HepG2 (cell line): ENCODE data around the gene NRSN2. TPM values are rescaled to one million over a fixed set of nuclear protein-coding genes. Genes with fewer than 3 reads are reported as not detected.

Experiments used
- CBFB ChIP-seq: sonication (generic); formaldehyde crosslinking; IDR thresholded peaks from 2 replicates; pipeline ENCODE4 v1.4.0; 2020; ENCODE audit warnings: missing genetic modification reagents
- ETV6 ChIP-seq: sonication (generic); formaldehyde crosslinking; conservative IDR thresholded peaks from 2 replicates; pipeline ENCODE4 v1.4.0; 2020; ENCODE audit warnings: missing genetic modification reagents
- GATAD2A ChIP-seq: IDR thresholded peaks from 2 replicates; pipeline ENCODE4 v1.6.1; 2016
- ISL2 ChIP-seq: sonication (generic); formaldehyde crosslinking; IDR thresholded peaks from 2 replicates; pipeline ENCODE4 v1.5.0; 2020; ENCODE audit warnings: missing genetic modification reagents
- JDP2 ChIP-seq: sonication (generic); formaldehyde crosslinking; IDR thresholded peaks from 2 replicates; pipeline ENCODE4 v1.8.1; 2022; ENCODE audit warnings: missing genetic modification reagents, borderline replicate concordance
- KAT7 ChIP-seq: IDR thresholded peaks from 2 replicates; pipeline ENCODE4 v1.6.1; 2018; ENCODE audit warnings: borderline replicate concordance, missing compliant biosample characterization
- KDM2A ChIP-seq: sonication (generic); formaldehyde crosslinking; IDR thresholded peaks from 2 replicates; pipeline ENCODE4 v1.4.0; 2020; ENCODE audit warnings: low read depth, missing genetic modification reagents, borderline replicate concordance
- KLF16 ChIP-seq, 2 experiments: sonication (generic) in 1 of 2; formaldehyde crosslinking in 1 of 2; IDR thresholded peaks; 2 replicates each; pipeline versions ENCODE4 v1.6.1 to v1.8.0; 2016 to 2023; ENCODE audit warnings: missing genetic modification reagents in 2 of 2, missing compliant biosample characterization in 1 of 2
- NR3C1 ChIP-seq: sonication (generic); formaldehyde crosslinking; IDR thresholded peaks from 2 replicates; pipeline ENCODE4 v1.4.0; 2020; ENCODE audit warnings: missing genetic modification reagents
- PAX8 ChIP-seq: sonication (generic); formaldehyde crosslinking; IDR thresholded peaks from 2 replicates; pipeline ENCODE4 v1.8.0; 2022; ENCODE audit warnings: mild to moderate bottlenecking, missing genetic modification reagents, borderline replicate concordance
- PITX1 ChIP-seq: sonication (generic); formaldehyde crosslinking; IDR thresholded peaks from 2 replicates; pipeline ENCODE4 v1.5.1; 2020; ENCODE audit warnings: mild to moderate bottlenecking, missing genetic modification reagents
- SIN3A ChIP-seq: IDR thresholded peaks from 2 replicates; pipeline ENCODE4 v1.6.1; 2011; ENCODE audit warnings: low read depth, mild to moderate bottlenecking, control low read depth, low read length, borderline replicate concordance
- SMARCC2 ChIP-seq: fragments of 450-650 bp; IDR thresholded peaks from 2 replicates; pipeline ENCODE4 v1.6.1; 2017; ENCODE audit warnings: antibody characterized with exemption, mild to moderate bottlenecking
- TCF12 ChIP-seq, 2 experiments: fragments of 450-650 bp in 1 of 2; sonication (generic) in 1 of 2; formaldehyde crosslinking in 1 of 2; IDR thresholded peaks; 2 replicates each; pipeline versions ENCODE4 v1.6.1 to v1.8.0; 2017 to 2022; ENCODE audit warnings: antibody characterized with exemption in 1 of 2, mild to moderate bottlenecking in 1 of 2, missing genetic modification reagents in 1 of 2, moderate library complexity in 1 of 2
- ZNF326 ChIP-seq: sonication (generic); formaldehyde crosslinking; IDR thresholded peaks from 2 replicates; pipeline ENCODE4 v1.4.0; 2020; ENCODE audit warnings: missing genetic modification reagents, borderline replicate concordance
- ZNF350 ChIP-seq: sonication (generic); formaldehyde crosslinking; IDR thresholded peaks from 2 replicates; pipeline ENCODE4 v1.4.0; 2020; ENCODE audit warnings: mild to moderate bottlenecking, low read depth, missing genetic modification reagents, borderline replicate concordance
- ZNF841 ChIP-seq: sonication (generic); formaldehyde crosslinking; IDR thresholded peaks from 2 replicates; pipeline ENCODE4 v1.8.1; 2023; ENCODE audit warnings: missing genetic modification reagents, borderline replicate concordance
- ZSCAN20 ChIP-seq: sonication (generic); formaldehyde crosslinking; IDR thresholded peaks from 2 replicates; pipeline ENCODE4 v1.4.0; 2020; ENCODE audit warnings: missing genetic modification reagents, mild to moderate bottlenecking, borderline replicate concordance
- polyA plus RNA-seq, 8 experiments: library from polyadenylated mRNA; depleted of rRNA in 3 of 8; stranded (reverse) in 7 of 8; unstranded in 1 of 8; fragments of >200 nt; fragmentation: Illumina TruSeq in 4 of 8; extraction: Trizol in 4 of 8; gene quantifications; 2 replicates each; pipeline versions ENCODE4 v1.2.1 to v1.2.3, GENCODE V29; 2011 to 2016; ENCODE audit warnings: low read depth in 4 of 8, missing spikeins in 1 of 8, mixed read lengths in 1 of 8; ENCODE audit not compliant: insufficient read depth in 1 of 8
- total RNA-seq, 5 experiments: library from RNA; depleted of rRNA; stranded (reverse); fragments of >200 nt; fragmentation: Illumina TruSeq; extraction: Trizol; gene quantifications; 2 replicates each; pipeline ENCODE4 v1.2.3, GENCODE V29; 2016; ENCODE audit warnings: low read depth in 1 of 5
- TF ChIP-seq, protein P1 (sequence below): sonication (generic); formaldehyde crosslinking; IDR thresholded peaks from 2 replicates; pipeline ENCODE4 v1.5.0; 2020; ENCODE audit warnings: mild to moderate bottlenecking, missing genetic modification reagents, borderline replicate concordance
- TF ChIP-seq, protein P2 (sequence below): sonication (generic); formaldehyde crosslinking; IDR thresholded peaks from 2 replicates; pipeline ENCODE4 v1.4.0; 2020; ENCODE audit warnings: mild to moderate bottlenecking, missing genetic modification reagents
- TF ChIP-seq, protein P3 (sequence below): sonication (generic); formaldehyde crosslinking; IDR thresholded peaks from 2 replicates; pipeline ENCODE4 v1.4.0; 2020; ENCODE audit warnings: missing genetic modification reagents, borderline replicate concordance
- TF ChIP-seq, protein P4 (sequence below): IDR thresholded peaks from 2 replicates; pipeline ENCODE4 v1.6.1; 2016

The NRSN2 gene
- total and polyA plus RNA-seq, 2 of the 13 experiments (the other 11 are each of a cell fraction or from before 2014, with no cell fraction given), result 32.3 to 49.4 TPM

DNA sequence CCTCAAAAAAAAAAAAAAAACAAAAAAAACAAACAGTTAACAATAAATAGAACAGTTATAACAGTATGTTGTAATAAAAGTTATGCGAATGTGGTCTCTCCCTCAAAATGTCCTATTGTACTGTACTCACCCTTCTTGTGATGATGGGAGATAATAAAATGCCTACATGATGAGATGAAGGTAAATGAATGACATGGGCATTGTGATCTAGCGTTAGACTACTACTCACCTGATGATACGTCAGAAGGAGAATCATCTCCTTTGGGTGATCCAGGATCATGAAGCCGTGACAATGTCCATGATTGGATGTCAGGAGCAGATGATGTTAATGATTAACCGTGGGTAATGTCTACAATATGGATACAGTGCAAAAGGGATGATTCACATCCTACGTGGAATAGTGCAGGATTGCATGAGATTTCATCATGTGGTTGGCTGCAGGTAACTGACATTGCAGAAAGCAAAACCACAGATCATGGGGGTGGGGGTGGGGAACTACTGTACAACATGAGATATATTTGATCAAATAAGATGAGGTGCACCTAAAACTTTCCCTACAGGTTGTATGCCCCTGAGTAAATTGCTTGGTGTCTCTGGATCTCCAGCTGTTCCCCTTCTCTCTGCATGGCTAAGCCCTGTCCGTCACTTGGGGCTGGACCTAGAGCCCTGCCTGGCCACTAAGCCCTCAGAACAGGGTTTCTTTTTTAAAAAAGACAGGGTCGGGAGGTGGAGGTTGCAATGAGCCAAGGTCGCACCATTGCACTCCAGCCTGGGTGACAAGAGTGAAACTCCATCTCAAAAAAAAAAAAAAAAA is 55.0 kb downstream of the NRSN2 start (continued):
- TF ChIP-seq NR3C1 (CRISPR knock-in tag), result no peak
- TF ChIP-seq ISL2, result peak; percentile 82; the same call in 1 of the 2 replicates
- no peak; the same call in 1 of the 2 replicates for TF ChIP-seq PITX1 (CRISPR knock-in tag)
- TF ChIP-seq, protein P1, sequence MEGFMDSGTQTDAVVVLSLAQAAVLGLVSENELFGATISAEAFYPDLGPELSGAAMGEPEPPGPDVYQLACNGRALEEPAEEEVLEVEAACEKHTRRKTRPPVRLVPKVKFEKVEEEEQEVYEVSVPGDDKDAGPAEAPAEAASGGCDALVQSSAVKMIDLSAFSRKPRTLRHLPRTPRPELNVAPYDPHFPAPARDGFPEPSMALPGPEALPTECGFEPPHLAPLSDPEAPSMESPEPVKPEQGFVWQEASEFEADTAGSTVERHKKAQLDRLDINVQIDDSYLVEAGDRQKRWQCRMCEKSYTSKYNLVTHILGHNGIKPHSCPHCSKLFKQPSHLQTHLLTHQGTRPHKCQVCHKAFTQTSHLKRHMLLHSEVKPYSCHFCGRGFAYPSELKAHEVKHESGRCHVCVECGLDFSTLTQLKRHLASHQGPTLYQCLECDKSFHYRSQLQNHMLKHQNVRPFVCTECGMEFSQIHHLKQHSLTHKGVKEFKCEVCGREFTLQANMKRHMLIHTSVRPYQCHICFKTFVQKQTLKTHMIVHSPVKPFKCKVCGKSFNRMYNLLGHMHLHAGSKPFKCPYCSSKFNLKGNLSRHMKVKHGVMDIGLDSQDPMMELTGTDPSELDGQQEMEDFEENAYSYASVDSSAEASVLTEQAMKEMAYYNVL (CRISPR knock-in tag), result peak; percentile 48; the same call in 1 of the 2 replicates
- TF ChIP-seq CBFB (CRISPR knock-in tag), result peak; percentile 98
- TF ChIP-seq ETV6 (CRISPR knock-in tag), result peak; percentile 42; the same call in 1 of the 2 replicates
- TF ChIP-seq, protein P2, sequence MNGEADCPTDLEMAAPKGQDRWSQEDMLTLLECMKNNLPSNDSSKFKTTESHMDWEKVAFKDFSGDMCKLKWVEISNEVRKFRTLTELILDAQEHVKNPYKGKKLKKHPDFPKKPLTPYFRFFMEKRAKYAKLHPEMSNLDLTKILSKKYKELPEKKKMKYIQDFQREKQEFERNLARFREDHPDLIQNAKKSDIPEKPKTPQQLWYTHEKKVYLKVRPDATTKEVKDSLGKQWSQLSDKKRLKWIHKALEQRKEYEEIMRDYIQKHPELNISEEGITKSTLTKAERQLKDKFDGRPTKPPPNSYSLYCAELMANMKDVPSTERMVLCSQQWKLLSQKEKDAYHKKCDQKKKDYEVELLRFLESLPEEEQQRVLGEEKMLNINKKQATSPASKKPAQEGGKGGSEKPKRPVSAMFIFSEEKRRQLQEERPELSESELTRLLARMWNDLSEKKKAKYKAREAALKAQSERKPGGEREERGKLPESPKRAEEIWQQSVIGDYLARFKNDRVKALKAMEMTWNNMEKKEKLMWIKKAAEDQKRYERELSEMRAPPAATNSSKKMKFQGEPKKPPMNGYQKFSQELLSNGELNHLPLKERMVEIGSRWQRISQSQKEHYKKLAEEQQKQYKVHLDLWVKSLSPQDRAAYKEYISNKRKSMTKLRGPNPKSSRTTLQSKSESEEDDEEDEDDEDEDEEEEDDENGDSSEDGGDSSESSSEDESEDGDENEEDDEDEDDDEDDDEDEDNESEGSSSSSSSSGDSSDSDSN (CRISPR knock-in tag), result no peak
- TF ChIP-seq, protein P3, sequence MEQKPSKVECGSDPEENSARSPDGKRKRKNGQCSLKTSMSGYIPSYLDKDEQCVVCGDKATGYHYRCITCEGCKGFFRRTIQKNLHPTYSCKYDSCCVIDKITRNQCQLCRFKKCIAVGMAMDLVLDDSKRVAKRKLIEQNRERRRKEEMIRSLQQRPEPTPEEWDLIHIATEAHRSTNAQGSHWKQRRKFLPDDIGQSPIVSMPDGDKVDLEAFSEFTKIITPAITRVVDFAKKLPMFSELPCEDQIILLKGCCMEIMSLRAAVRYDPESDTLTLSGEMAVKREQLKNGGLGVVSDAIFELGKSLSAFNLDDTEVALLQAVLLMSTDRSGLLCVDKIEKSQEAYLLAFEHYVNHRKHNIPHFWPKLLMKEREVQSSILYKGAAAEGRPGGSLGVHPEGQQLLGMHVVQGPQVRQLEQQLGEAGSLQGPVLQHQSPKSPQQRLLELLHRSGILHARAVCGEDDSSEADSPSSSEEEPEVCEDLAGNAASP (CRISPR knock-in tag), result peak; percentile 86
- no peak for TF ChIP-seq TCF12 (IDR thresholded peaks at IDR 0.05)
- no peak for TF ChIP-seq TCF12 (CRISPR knock-in tag; IDR thresholded peaks at IDR 0.05)
- TF ChIP-seq KDM2A (CRISPR knock-in tag), result peak; percentile 69
- TF ChIP-seq PAX8 (CRISPR knock-in tag), result no peak
- peak; percentile 92 for TF ChIP-seq GATAD2A (CRISPR knock-in tag)
- 0 out of 2 replicates have a peak, but pooled peaks have one; percentile 35 for TF ChIP-seq SIN3A
- TF ChIP-seq, protein P4, sequence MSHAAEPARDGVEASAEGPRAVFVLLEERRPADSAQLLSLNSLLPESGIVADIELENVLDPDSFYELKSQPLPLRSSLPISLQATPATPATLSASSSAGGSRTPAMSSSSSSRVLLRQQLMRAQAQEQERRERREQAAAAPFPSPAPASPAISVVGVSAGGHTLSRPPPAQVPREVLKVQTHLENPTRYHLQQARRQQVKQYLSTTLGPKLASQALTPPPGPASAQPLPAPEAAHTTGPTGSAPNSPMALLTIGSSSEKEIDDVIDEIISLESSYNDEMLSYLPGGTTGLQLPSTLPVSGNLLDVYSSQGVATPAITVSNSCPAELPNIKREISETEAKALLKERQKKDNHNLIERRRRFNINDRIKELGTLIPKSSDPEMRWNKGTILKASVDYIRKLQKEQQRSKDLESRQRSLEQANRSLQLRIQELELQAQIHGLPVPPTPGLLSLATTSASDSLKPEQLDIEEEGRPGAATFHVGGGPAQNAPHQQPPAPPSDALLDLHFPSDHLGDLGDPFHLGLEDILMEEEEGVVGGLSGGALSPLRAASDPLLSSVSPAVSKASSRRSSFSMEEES (CRISPR knock-in tag), result peak; percentile 95
- peak; percentile 19; the same call in 1 of the 2 replicates for TF ChIP-seq ZNF350 (CRISPR knock-in tag)
- TF ChIP-seq SMARCC2, result 0 out of 2 replicates have a peak, but pooled peaks have one; percentile 26
- TF ChIP-seq ZNF326, result peak; percentile 48; the same call in 1 of the 2 replicates
- TF ChIP-seq JDP2 (CRISPR knock-in tag), result no peak; the same call in 1 of the 2 replicates
- peak in 1 of 2 experiments; percentile 24; a peak in 1 of 4 replicates for TF ChIP-seq KLF16 (CRISPR knock-in tag; IDR thresholded peaks at IDR 0.05)
- no peak for TF ChIP-seq ZSCAN20 (CRISPR knock-in tag)
- no peak for TF ChIP-seq ZNF841 (CRISPR knock-in tag)
- peak; percentile 65; the same call in 1 of the 2 replicates for TF ChIP-seq KAT7 (CRISPR knock-in tag)
